OCI-LY1 (cell line): ENCODE results near the gene LRFN4.

Source experiments
- CTCF ChIP-seq: fragments of 200-600 bp; sonication (generic), shearing (Covaris generic); IDR thresholded peaks from 2 replicates; pipeline ENCODE4 v1.5.1; 2017; ENCODE audit warnings: mild to moderate bottlenecking, antibody characterized with exemption, low read length, moderate library complexity, mixed read lengths
- EZH2 ChIP-seq: fragments of 200-600 bp; sonication (generic), shearing (Covaris generic); IDR thresholded peaks from 2 replicates; pipeline ENCODE4 v1.8.0; 2017; ENCODE audit warnings: borderline replicate concordance, mixed run types, mild to moderate bottlenecking, antibody characterized with exemption, low read length, moderate library complexity, mixed read lengths

GRCh38 chr11:66901964-66902390 lies 45.1 kb downstream of the LRFN4 start:
- TF ChIP-seq EZH2: no peak
- no peak for TF ChIP-seq CTCF
